Measurements from ENCODE around the gene LPAR1. TPM values are rescaled to one million over a fixed set of nuclear protein-coding genes. Genes with fewer than 3 reads are reported as not detected.

Gene LPAR1
- total and polyA plus RNA-seq, 2 of the 8 experiments (the other 6 are each of a cell fraction or from before 2014, with no cell fraction given) = 3.4 to 5.1 TPM

DNA sequence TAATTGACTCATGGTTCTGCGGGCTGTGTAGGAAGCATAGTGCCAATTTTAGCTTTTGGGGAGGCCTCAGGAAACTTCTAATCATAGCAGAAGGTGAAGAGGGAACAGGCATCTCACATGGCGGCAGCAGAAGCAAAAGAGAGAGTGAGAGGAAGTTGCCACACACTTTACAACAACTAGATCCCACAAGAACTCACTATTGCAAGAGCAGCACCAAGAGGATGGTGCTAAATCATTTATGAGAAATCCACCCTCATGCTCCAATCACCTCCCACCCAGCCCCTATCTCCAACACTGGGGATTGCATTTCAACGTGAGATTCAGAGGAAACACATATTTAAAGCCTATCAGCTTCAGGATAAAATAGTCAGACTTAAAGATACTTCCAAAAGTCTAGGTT is 36.1 kb upstream of the LPAR1 start:
- H2AFZ ChIP-seq (ENCODE audit: low read length) = no peak overlapping the region
- H3K4me3 ChIP-seq (ENCODE audit: extremely low read depth in 1 of 4, insufficient read depth in 2 of 4, low read depth in 3 of 4, low read length in 4 of 4) = no peak overlapping the region
- no peak overlapping the region for H3K4ac ChIP-seq (replicated peaks; ENCODE audit: insufficient read length, low read depth, low read length)
- no peak overlapping the region for H4K91ac ChIP-seq (replicated peaks; ENCODE audit: insufficient read length, low read length)
- no peaks in the 10 kb centered on the region for H3K27me3 ChIP-seq (replicated peaks in 1 of 4; ENCODE audit: control insufficient read depth in 3 of 4, extremely low read depth in 1 of 4, insufficient read depth in 3 of 4, low read length in 3 of 4)
- POLR2A ChIA-PET (ENCODE audit: partially characterized antibody) = no interaction called here
- H3K9ac ChIP-seq (replicated peaks in 1 of 4; ENCODE audit: extremely low read depth in 1 of 4, low read depth in 3 of 4, low read length in 3 of 4) = no peak overlapping the region
- no peak overlapping the region for H2BK12ac ChIP-seq (ENCODE audit: low read depth, low read length)
- no peak for DNase-seq (ENCODE audit: low read depth in 1 of 2, low spot score in 2 of 2)
- TF ChIP-seq RAD21 (IDR thresholded peaks at IDR 0.05 in 1 of 2, conservative IDR thresholded peaks at IDR 0.05 in 1 of 2; ENCODE audit: low read depth in 2 of 2, low read length in 2 of 2) (peak in 1 of 2 experiments; percentile 10; a peak in 2 of 4 replicates), E2F6 (IDR thresholded peaks at IDR 0.05) (no peak)
- CTCF ChIA-PET (ENCODE audit: partially characterized antibody) = interaction anchor here (1.0 kb wide), 1 partner anchor 8 kb away, joined by 3 read pairs; no protein-coding TSS in a partner anchor
- H3K23ac ChIP-seq (ENCODE audit: insufficient read length) = no peak overlapping the region
- no peaks in the 10 kb centered on the region for H3K79me1 ChIP-seq (ENCODE audit: low read depth, low read length)
- no peaks in the 10 kb centered on the region for H3K79me2 ChIP-seq (ENCODE audit: control insufficient read depth in 1 of 2, insufficient read depth in 2 of 2, low read length in 2 of 2)
- no peaks in the 10 kb centered on the region for H4K20me1 ChIP-seq (replicated peaks in 1 of 2; ENCODE audit: control insufficient read depth in 1 of 2, insufficient read depth in 2 of 2, low read length in 2 of 2)
- H3K18ac ChIP-seq (ENCODE audit: extremely low read depth, low read length) = no peak overlapping the region
- no peak overlapping the region for H2BK120ac ChIP-seq (replicated peaks; ENCODE audit: low read depth, low read length)
- no peak overlapping the region for H4K5ac ChIP-seq (ENCODE audit: insufficient read length, low read depth, low read length)
- no peak overlapping the region for H3K56ac ChIP-seq (replicated peaks; ENCODE audit: insufficient read length, low read depth, low read length)
- FAIRE-seq = no peak
- H3K4me2 ChIP-seq (ENCODE audit: insufficient read depth in 1 of 2, low read depth in 2 of 2, low read length in 2 of 2) = no peak overlapping the region
- no peaks in the 10 kb centered on the region for H3K9me3 ChIP-seq (ENCODE audit: insufficient read depth in 2 of 2, low read depth in 1 of 2, low read length in 1 of 2)
- H4K8ac ChIP-seq (ENCODE audit: extremely low read depth, insufficient read depth, low read length) = no peak overlapping the region
- no peak overlapping the region for H2BK15ac ChIP-seq (ENCODE audit: low read length)
- no peak overlapping the region for H2BK5ac ChIP-seq (ENCODE audit: low read depth, low read length)
- H3K27ac ChIP-seq (ENCODE audit: low read depth, low read length) = no peak overlapping the region
- H2AK5ac ChIP-seq (ENCODE audit: low read depth, low read length) = no peak overlapping the region
- no peak overlapping the region for H2BK20ac ChIP-seq (ENCODE audit: low read length)
- no peaks in the 10 kb centered on the region for H3K36me3 ChIP-seq (ENCODE audit: control insufficient read depth in 2 of 4, insufficient read depth in 4 of 4, low read length in 3 of 4)
- WGBS, 2 experiments (ENCODE audit: extremely low coverage in 1 of 2, insufficient coverage in 1 of 2, insufficient read length in 1 of 2, insufficient replicate concordance in 2 of 2, low coverage in 1 of 2, low lambda C conversion rate in 2 of 2, missing lambda C conversion rate in 1 of 2) = 75% methylated on average over 3 of the region's 3 CpGs; no CpG with 5 or more reads in 1 of the 2 experiments
- no peaks in the 10 kb centered on the region for H3K4me1 ChIP-seq (replicated peaks in 1 of 4; ENCODE audit: control insufficient read depth in 3 of 4, insufficient read depth in 4 of 4, low read length in 3 of 4)
- H3K14ac ChIP-seq (ENCODE audit: insufficient read length) = no peak overlapping the region
- H3K23me2 ChIP-seq (ENCODE audit: low read depth, low read length) = no peaks in the 10 kb centered on the region
